Glomerular visceral epithelial cell (primary cell): ENCODE data around the gene DHH.
A peak's percentile ranks its signal among the peaks of the same experiment; 100 is the strongest.
"Not testable (repeated sequence)": the region's sequence is repeated elsewhere in the genome, so short reads cannot be mapped to it uniquely, and the experiment has no call there.

Source experiments
- DNase-seq: peaks from one replicate; pipeline ENCODE4 v3.0.0-alpha.2; 2016; ENCODE audit errors: extremely low spot score

The DHH gene

DNA sequence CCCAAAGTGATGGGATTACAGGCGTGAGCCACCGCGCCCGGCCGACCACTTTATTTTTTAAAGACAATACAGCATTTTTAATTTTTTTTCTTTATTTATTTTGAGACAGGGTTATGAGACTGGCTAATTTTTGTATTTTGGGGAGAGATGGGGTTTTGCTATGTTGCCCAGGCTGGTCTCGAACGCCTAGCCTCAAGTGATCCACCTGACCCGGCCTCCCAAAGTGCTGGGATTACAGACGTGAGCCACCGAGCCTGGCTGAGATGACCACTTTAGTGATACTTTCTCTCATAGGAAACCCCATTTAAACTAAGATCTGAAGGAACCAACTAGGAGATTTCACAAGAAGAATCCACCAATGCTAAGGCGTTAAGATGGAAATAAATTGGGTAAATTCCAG lies 23.6 kb downstream of the DHH start:
- no peak for DNase-seq

GRCh38 chr12:49069507-49070346 lies 24.9 kb downstream of the DHH start, which contains the start of gene RHEBL1:
Gene RHEBL1 (minus strand): TSS chr12:49069979. CDS start chr12:49069785, 194 bp downstream.
- DNase-seq = peak; percentile 97

GRCh38 chr12:49068879-49069506 lies 25.6 kb downstream of the DHH start:
- DNase-seq = no peak

DNA sequence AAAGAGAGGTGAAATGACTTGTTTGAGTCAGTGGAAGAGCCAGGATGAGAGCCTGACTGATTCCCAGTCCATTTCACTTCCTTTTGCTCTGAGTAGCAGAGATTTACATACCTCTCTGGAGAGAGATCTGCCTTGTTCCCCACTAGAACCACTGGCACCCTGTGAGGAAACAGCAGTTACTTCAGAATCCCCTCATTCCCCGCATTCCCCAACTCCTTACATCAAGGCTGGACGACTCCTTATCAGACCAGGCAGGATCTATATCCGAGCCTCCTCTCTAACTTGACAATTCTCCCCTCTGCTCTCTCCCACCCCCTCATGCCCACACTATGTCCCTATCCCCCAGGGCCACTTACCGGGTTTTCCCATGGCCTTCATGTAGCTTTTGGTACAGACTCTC lies 28.5 kb downstream of the DHH start:
- DNase-seq = no peak

DNA sequence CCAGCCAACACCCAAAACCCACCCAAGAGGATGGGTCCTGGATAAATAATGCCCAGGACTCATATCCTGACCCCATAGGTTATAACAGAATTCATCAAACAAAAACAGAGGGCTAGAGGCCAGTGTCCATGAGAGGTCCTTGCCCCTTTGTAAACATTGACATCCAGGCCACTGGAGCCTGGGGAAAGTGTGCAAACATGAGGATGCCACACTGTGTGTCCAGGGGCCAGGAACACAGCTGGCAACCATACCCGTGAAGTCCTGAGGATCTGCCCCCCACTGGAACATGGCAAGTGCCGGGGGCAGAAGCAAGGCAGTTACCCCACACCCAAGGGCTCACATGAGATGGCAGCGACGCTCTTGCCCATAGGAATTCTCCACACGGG lies 29.8 kb downstream of the DHH start:
- no peak for DNase-seq

DNA sequence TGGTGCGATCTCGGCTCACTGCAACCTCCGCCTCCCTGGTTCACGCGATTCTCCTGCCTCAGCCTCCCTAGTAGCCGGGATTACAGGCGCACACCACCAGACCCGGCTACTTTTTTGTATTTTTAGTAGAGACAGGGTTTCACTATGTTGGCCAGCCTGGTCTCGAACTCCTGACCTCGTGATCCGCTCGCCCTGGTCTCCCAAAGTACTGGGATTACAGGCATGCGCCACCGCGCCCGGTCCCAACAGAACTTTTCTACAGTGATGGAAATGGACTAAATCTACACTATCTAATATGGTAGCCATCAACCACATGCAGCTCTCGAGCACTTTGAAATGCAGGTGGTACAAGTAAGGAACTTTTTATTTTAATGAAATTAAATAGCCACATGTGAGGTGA lies 32.7 kb downstream of the DHH start:
- DNase-seq = not testable (repeated sequence)

DNA sequence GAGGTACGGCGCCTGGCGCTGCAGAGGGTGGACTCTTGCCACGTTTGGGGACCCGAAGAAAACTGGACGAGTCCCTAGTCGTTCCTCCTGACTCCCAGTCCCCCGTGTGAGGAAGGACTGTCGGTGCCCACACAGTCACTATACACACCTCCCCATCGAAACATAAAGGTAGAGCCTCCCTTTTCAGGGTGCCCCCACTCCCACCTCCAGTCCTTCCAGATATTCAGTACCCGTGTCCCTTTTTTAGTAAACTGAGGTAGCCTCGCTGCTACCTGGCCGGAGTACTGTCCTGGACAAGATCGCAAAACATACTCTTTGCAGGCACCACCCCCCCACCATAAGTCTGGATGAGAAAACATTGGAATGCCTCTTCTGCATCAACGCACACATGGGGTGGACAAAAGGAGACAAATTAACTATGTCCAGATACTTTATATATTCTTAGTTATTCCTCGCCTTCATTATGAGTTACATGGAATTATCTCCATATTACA lies 33.4 kb downstream of the DHH start:
- no peak for DNase-seq

DNA sequence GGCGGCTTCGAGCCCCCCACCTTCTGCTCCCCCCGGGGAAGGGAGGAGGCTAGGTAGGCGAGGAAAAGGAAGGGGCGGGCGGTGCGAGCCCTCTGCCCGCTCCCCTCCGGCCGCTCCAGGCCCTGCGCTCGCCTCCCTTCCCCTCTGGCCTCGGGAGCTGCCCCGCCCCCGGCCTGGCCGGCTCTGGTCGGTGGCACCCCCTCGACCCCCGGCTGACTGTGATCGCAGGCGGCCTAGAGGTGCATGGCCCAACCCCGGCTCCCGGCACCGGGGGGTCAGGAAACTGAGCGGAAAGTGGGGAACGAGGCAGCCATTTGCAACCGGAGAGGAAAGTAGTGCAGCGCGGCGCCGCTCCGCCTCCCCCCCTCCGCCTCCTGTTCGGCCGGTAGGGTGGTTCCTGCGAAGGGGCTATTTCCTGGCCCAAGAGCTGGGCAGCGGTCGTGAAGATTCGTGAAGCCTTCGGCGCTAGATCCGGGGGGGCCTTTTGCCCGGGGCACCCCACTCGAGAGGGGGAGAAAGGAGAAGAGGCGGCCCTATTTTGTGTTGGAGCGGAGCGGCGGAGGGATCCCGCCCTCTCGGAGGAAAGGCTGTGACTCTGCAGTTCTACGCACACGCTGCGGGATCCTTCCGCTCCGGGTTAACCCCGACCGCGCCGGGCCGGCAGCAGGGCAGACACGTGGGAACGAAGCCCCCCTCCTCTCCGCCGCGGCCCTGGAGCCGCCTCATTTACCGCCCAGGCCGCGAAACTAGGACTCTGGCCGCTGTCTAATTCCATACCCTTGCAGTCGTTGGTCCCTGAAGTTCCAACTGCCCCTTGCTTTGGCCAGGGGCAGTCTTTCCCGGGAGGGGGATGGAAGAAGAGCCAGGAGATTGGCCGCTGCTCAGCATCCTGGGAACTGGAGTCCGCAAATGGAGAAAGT lies 34.1 kb downstream of the DHH start, which contains the start of gene KMT2D:
Gene KMT2D (minus strand): TSS at position 558 of the 920 bp plus-strand sequence. CDS start 5,470 bp downstream, outside the sequence.
- DNase-seq = peak; percentile 90

- peak; percentile 9 for DNase-seq
Measured at GRCh38 chr12:49059299-49060171, 35.1 kb downstream of the DHH start.

GRCh38 chr12:49059045-49059298 lies 35.6 kb downstream of the DHH start:
- peak; percentile 8 for DNase-seq

DNA sequence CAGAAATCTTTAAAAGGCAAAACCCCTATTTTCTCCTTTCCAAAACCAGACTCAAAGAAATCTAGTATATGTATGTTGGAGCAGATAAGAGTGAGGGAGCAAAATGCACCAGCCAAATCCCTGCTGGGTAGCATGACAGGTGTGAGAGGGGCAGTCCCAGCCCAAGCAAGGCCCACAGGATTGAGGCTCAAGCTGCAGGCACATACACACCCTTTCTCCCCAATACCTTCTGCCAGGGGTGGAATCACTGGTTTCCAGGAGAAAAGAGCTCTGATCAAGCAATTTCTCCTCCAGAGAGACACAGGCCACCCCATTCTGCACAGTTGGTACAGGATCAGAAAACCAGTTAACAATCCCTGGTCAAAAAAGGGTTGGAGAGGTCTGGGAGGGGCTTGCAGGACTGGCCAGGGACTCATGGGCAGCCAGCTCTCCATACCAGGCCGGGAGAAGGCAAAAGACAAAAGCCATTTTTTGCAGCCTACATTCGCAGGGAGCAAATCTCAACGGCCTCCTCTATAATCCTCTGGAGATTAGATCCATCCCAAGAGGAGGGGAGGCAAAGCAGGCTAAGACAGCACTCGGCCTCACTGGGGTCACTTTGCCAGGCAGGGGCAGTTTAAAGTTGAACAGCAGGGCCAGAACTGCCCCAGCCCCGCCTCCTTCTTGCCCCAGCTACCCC lies 36.1 kb downstream of the DHH start:
- DNase-seq = no peak

DNA sequence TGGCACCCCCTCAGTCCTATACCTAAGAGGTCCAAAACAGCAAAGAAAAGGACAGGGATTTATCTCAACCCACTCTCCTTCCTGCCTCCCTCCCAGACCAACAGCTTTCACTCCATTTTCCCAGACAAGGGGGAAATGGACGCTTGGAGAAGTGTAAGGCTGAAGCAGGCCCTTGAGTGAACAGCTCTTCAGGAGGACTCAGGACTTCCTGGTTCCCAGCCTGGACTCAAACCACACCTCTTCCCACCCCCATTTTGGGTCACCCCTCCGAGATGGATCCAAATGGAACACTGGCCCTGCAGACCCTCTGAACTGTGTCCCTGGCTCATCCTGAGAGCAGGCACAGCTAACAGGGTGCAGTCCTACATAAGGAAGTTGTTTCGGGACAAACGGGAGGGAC lies 36.7 kb downstream of the DHH start:
- DNase-seq = no peak

DNA sequence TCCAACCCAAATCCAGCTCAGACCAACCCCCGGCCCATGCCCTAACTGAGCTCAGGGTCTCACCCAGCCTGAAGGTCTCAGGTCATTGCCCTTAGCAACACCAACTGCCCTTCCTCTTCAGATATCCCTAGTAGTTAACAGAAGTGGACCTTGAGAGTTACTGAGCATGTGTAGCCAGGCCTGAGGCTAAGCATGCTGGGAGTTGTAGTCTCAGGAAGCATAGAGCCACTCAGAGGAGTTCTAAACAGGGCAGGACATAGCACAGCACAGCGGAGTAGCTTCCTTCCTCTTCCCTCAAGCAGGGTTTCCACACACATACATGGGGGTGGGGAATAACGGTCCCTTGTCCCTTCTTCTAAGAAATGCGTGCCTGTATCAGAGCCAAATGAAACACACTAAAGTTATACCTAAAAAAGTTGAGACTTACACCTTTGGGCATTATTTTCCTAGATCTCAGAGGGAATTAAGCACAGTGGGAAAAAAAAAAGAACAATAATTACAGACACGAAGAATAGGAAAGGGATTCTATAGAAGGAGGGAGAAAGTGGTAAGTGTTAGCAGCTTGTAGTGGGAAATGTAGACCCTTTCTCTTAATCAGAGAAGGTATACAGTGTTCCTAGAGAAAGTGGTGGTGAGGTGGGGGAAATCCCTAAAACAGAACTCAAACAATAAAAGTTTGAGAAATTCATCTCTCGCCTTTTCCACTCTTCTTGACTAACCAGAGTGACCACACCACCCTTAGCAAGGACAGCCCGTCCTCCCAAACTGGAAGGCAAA lies 38.4 kb downstream of the DHH start:
- DNase-seq = peak; percentile 42

DNA sequence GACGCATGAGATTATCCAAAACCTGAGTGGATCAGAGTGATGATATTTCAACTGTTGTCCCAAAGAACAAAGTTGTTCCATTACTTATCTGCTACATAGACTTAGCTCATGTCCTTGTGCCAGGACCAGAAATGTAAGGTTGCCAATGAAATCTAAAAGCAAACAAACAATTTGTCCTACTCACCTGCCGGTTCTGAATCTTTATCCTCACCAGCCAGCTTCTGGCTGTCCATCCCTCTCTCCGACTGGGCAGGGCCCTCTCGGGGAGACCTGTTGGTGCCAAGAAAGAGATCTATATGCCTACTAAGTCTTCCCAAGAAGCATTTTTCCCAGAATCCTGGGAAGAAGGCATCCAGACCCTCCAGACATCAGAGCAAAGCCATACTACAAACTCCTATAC lies 39.5 kb downstream of the DHH start:
- no peak for DNase-seq

GRCh38 chr12:49054524-49054923 lies 40.1 kb downstream of the DHH start:
- no peak for DNase-seq

DNA sequence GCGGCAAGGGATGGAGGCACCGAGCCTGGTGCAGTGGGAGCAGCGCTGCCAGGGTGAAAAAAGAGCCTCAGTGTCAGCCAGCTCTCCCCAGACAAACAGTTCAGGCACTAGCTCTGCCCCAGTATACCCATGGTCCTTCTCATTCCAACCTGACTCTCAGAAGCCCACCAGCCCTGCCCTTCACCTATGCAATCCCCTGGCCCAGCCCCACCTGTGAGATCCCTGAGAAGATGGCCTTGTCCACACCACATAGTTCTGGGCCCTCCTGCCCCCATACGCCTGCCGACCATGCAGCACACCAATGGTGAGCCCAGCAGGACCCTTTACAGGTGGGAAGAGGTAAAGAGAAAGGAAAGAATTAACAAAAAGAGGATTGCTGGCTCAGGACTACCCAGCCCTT lies 40.5 kb downstream of the DHH start:
- DNase-seq = no peak

GRCh38 chr12:49052451-49053208 lies 42.0 kb downstream of the DHH start:
- DNase-seq = no peak

DNA sequence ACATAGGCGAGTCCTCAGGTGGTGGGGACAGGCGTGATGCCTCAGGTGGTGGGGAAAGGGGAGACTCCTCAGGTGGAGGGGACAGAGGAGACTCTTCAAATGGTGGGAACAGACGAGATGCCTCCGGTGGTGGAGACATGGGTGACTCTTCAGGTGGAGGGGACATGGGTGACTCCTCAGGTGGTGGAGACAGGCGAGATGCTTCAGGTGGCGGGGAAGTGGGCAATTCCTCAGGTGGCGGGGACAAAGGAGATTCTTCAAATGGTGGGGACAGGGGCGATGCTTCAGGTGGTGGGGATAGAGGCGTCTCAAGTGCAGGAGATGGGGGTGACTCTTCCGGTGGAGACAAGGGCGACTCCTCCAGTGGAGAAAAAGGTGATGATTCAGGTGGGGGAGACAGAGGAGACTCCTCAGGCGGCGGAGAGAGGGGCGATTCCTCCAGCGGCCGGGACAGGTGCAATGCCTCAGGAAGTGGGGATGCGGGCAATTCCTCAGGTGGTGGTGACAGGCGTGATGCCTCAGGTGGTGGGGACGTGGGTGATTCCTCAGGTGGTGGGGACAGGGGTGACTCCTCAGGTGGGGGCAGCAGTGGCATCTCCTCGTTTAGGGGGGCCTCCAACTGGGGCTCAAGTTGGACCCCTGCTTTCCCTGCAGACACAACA lies 42.7 kb downstream of the DHH start:
- no peak for DNase-seq

GRCh38 chr12:49051373-49051764 lies 43.2 kb downstream of the DHH start:
- DNase-seq = no peak
